ENCODE results near the gene ADGRF3.
"Not testable (repeated sequence)": the region's sequence is repeated elsewhere in the genome, so short reads cannot be mapped to it uniquely, and the experiment has no call there.

Gene ADGRF3

GRCh38 chr2:26363958-26364357, 17.4 kb upstream of the ADGRF3 start:
- TF ChIP-seq POLR2AphosphoS5 (IDR thresholded peaks at IDR 0.05; ENCODE audit: low read depth, low read length), result no peak
- no peak for DNase-seq (ENCODE audit: insufficient read length)
- no peak for FAIRE-seq

- no peak for DNase-seq (ENCODE audit: insufficient read length)
Measured at GRCh38 chr2:26363323-26363722, 16.7 kb upstream of the ADGRF3 start.

GRCh38 chr2:26359886-26360473, 13.4 kb upstream of the ADGRF3 start:
- FAIRE-seq (no peak), DNase-seq (ENCODE audit: insufficient read length) (no peak)
- no peak for TF ChIP-seq POLR2AphosphoS5 (IDR thresholded peaks at IDR 0.05; ENCODE audit: low read depth, low read length)
- TF ChIP-seq POLR2A (IDR thresholded peaks at IDR 0.05; ENCODE audit: low read depth, low read length), result no peak
- TF ChIP-seq TAF1 (IDR thresholded peaks at IDR 0.05; ENCODE audit: borderline replicate concordance, low read depth, low read length), result no peak

More at GRCh38 chr2:26363323-26363722, 16.7 kb upstream of the ADGRF3 start:
- no peak for FAIRE-seq
- no peak for TF ChIP-seq POLR2AphosphoS5 (IDR thresholded peaks at IDR 0.05; ENCODE audit: low read depth, low read length)
- TF ChIP-seq TAF1 (IDR thresholded peaks at IDR 0.05; ENCODE audit: borderline replicate concordance, low read depth, low read length), result no peak
- TF ChIP-seq POLR2A (IDR thresholded peaks at IDR 0.05; ENCODE audit: low read depth, low read length), result no peak

- no peak for FAIRE-seq
- DNase-seq (ENCODE audit: insufficient read length), result no peak
- TF ChIP-seq TAF1 (IDR thresholded peaks at IDR 0.05; ENCODE audit: borderline replicate concordance, low read depth, low read length), result no peak
- no peak for TF ChIP-seq POLR2A (IDR thresholded peaks at IDR 0.05; ENCODE audit: low read depth, low read length)
- TF ChIP-seq POLR2AphosphoS5 (IDR thresholded peaks at IDR 0.05; ENCODE audit: low read depth, low read length), result no peak
Measured at GRCh38 chr2:26356771-26357170, 10.2 kb upstream of the ADGRF3 start.

GRCh38 chr2:26356111-26356510, 9.5 kb upstream of the ADGRF3 start:
- TF ChIP-seq TAF1 (IDR thresholded peaks at IDR 0.05; ENCODE audit: borderline replicate concordance, low read depth, low read length) (no peak), POLR2A (IDR thresholded peaks at IDR 0.05; ENCODE audit: low read depth, low read length) (no peak), POLR2AphosphoS5 (IDR thresholded peaks at IDR 0.05; ENCODE audit: low read depth, low read length) (no peak)
- FAIRE-seq (no peak), DNase-seq (ENCODE audit: insufficient read length) (no peak)

GRCh38 chr2:26355038-26355995, 8.7 kb upstream of the ADGRF3 start:
- no peak for FAIRE-seq
- no peak for DNase-seq (ENCODE audit: insufficient read length)
- no peak for TF ChIP-seq POLR2AphosphoS5 (IDR thresholded peaks at IDR 0.05; ENCODE audit: low read depth, low read length)
- no peak for TF ChIP-seq TAF1 (IDR thresholded peaks at IDR 0.05; ENCODE audit: borderline replicate concordance, low read depth, low read length)
- TF ChIP-seq POLR2A (IDR thresholded peaks at IDR 0.05; ENCODE audit: low read depth, low read length), result no peak

GRCh38 chr2:26354469-26354868, 7.9 kb upstream of the ADGRF3 start:
- not testable (repeated sequence) for DNase-seq (ENCODE audit: insufficient read length); FAIRE-seq

- DNase-seq (ENCODE audit: insufficient read length) (no peak), FAIRE-seq (no peak)
- TF ChIP-seq POLR2A (IDR thresholded peaks at IDR 0.05; ENCODE audit: low read depth, low read length) (no peak), TAF1 (IDR thresholded peaks at IDR 0.05; ENCODE audit: borderline replicate concordance, low read depth, low read length) (no peak), POLR2AphosphoS5 (IDR thresholded peaks at IDR 0.05; ENCODE audit: low read depth, low read length) (no peak)
Measured at GRCh38 chr2:26352892-26353291, 6.3 kb upstream of the ADGRF3 start.

GRCh38 chr2:26351375-26352090, 4.9 kb upstream of the ADGRF3 start:
- no peak for TF ChIP-seq TAF1 (IDR thresholded peaks at IDR 0.05; ENCODE audit: borderline replicate concordance, low read depth, low read length)
- no peak for TF ChIP-seq POLR2A (IDR thresholded peaks at IDR 0.05; ENCODE audit: low read depth, low read length)
- no peak for TF ChIP-seq POLR2AphosphoS5 (IDR thresholded peaks at IDR 0.05; ENCODE audit: low read depth, low read length)
- DNase-seq (ENCODE audit: insufficient read length), result no peak
- FAIRE-seq, result no peak

GRCh38 chr2:26349690-26350089, 3.1 kb upstream of the ADGRF3 start:
- FAIRE-seq, result no peak
- no peak for DNase-seq (ENCODE audit: insufficient read length)
- TF ChIP-seq POLR2A (IDR thresholded peaks at IDR 0.05; ENCODE audit: low read depth, low read length) (no peak), POLR2AphosphoS5 (IDR thresholded peaks at IDR 0.05; ENCODE audit: low read depth, low read length) (no peak), TAF1 (IDR thresholded peaks at IDR 0.05; ENCODE audit: borderline replicate concordance, low read depth, low read length) (no peak)

- no peak for DNase-seq (ENCODE audit: insufficient read length)
- no peak for TF ChIP-seq POLR2AphosphoS5 (IDR thresholded peaks at IDR 0.05; ENCODE audit: low read depth, low read length)
- no peak for TF ChIP-seq POLR2A (IDR thresholded peaks at IDR 0.05; ENCODE audit: low read depth, low read length)
- TF ChIP-seq TAF1 (IDR thresholded peaks at IDR 0.05; ENCODE audit: borderline replicate concordance, low read depth, low read length), result no peak
- no peak for FAIRE-seq
Measured at GRCh38 chr2:26347286-26347865, 787 bp upstream of the ADGRF3 start.

Data from GM12892 (cell line).